Measurements from ENCODE around the gene ELMO1. TPM values are rescaled to one million over a fixed set of nuclear protein-coding genes. Genes with fewer than 3 reads are reported as not detected.
A peak's percentile ranks its signal among the peaks of the same experiment; 100 is the strongest.

ELMO1 gene
- total RNA-seq, 1 donor from 2014 or later, result 78.9 TPM

GRCh38 chr7:37342688-37343471, 105.8 kb downstream of the ELMO1 start:
- DNase-seq, result no peak

DNA sequence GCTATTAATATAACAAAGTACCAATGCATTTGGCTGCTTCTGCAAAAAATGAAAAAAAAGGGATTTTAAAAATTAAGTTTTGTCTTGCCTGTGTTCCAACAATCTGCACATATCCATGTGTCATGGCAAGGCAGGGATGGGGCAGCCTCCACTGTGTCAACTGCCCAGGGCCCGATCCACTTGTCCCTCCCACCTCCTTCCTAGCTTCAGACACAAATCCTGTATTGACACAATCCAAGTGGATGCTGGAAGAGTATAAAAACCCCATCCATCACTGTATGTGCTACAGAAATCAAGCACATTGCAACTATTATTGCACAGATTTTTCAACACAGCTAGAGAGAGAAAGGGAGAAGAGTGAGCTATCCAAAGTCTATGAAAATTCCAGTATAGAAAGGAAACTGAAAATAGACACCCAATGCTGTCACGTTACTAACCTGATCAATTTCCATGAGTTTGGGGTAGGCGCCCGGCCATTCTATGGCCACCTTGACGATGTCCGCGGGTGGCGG, 106.4 kb downstream of the ELMO1 start:
- DNase-seq, result no peak

DNA sequence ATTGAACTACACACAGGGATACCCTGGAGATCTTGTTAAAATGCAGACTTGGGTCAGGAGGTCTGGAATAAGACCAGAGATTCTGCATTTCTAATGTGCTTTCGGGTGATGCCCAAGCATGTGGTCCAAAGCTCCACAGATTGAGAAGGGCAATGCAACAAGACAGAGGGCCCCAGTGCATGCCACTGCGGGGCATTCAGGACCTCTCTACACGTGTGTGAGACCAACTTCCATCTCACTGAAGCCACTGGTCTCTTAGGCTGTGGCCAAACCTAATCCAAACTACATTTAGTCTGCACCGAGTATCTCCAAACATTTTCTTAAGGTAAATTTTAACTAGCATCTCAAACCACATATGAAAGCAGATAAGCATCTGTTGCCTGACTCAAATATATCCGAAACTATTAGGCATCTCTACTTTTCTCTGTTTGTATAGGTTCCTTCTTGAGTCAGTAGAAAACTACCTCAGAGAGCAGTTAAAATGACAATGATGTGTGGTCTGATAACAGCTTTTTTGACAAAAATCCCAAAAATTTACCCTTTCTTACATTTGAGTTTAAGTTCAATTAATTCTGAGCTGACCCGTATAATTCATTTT, 107.5 kb downstream of the ELMO1 start:
- no peak for DNase-seq

GRCh38 chr7:37338966-37339365, 109.7 kb downstream of the ELMO1 start:
- no peak for DNase-seq

GRCh38 chr7:37337522-37337921, 111.1 kb downstream of the ELMO1 start:
- no peak for DNase-seq

GRCh38 chr7:37336259-37336658, 112.4 kb downstream of the ELMO1 start:
- no peak for DNase-seq

DNA sequence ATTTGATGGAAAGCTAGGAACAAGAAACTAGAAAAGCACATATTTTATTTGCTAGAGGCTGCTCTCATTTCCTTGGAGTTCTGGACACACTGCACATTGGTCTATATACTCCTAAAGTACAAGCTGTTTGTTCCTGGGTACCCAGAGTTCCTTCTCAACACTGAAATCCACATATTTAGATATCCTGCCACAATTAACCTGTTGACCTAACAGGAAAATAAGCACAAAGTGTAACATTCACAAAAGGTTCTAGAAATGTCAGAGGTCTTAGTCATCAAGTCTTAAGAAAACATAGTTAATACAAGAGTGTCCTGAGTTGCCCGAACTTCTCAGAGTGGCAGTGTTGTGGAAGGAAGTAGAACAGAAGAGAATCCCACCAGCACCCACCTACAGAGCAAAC, 115.6 kb downstream of the ELMO1 start:
- DNase-seq, result no peak

DNA sequence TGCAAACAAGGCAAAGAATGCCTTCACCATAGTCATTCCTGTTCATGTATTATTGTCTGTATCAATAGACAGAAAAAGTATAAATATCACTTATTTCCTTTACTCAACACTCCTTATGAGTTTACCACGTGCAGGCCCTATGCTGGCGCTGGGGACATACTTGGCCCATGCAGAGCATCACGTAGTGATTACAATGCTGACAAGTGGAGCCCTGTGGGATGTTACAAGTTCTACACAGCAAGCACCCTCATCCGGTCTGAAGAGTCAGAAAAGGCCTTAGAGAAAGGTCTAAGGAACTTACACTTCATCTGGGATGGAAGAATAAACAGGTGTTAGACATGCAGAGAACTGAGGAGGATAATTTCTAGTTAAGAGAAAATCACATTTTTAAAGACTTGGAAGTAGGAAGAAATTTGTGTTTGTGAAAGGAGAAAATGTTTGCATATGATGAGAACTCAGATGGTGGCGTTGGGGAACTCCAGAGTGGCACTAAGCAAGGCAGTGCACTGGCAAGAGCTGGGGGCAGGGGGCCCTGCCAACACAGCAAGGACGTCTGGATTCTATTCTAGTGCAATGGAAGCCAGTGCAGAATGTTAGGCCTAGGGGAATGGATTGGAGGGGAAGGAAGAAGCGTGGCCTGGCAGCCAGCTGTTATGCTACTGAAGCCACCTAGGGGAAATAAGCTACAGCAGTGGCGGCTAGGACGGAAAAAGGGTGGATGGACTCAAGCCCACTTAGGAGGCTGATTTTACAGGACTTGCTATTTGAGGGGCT, 116.2 kb downstream of the ELMO1 start:
- DNase-seq, result no peak

- no peak for DNase-seq
Observed at GRCh38 chr7:37330775-37331174, 117.9 kb downstream of the ELMO1 start.

DNA sequence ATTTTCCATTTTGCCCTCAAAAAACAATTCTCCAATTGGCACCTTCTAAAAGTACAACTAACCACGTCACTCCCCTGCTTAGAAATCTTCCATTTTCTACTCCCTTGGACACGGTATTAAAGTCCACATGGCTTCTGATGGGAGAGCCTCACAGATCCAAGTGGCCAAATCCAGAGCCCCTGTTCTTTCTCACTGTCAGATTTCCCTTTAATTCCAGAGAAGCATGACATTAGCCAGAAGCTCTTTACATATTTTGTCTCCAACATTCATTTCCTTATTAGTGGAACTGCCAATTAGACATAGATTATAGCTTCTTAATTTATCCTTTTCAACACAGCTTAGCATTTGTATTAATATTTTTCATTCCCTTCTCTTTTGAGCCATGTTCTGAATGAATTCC, 118.7 kb downstream of the ELMO1 start:
- DNase-seq, result no peak

- DNase-seq, result no peak
Observed at GRCh38 chr7:37327288-37327687, 121.4 kb downstream of the ELMO1 start.

- DNase-seq, result no peak
Observed at GRCh38 chr7:37323966-37324365, 124.7 kb downstream of the ELMO1 start.

GRCh38 chr7:37322831-37323230, 125.8 kb downstream of the ELMO1 start:
- DNase-seq, result no peak

GRCh38 chr7:37320848-37321468, 127.7 kb downstream of the ELMO1 start:
- no peak for DNase-seq

DNA sequence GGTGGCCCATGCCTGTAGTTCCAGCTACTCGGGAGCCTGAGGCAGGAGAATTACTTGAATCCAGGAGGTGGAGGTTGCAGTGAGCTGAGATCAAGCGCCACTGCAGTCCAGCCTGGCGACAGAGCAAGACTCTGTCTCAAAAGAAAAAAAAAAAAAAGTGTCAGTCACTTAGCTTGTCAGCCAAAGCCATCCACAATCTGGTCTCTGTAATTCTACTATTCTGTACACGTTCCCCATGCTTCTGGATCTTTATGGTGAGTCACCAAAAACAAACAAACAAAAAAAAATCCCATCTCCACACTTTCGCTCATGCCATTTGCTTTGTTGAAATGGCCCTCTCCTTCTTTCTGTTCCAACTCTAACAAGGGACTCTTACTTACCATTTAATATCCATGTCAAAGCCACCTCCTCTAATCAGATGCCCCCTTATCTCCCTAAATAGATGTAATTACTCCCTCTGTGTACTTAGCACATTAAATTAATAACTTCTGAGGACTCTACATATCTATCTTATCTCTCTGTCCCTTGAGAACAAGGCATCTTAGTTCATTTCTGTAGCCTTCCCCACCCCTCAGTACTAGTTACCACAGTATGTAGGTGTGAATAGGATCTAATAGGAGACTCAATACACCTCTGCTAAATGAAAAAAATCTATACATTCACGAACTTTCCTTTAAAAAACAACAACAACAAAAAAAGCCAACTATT, 128.4 kb downstream of the ELMO1 start:
- DNase-seq, result no peak

DNA sequence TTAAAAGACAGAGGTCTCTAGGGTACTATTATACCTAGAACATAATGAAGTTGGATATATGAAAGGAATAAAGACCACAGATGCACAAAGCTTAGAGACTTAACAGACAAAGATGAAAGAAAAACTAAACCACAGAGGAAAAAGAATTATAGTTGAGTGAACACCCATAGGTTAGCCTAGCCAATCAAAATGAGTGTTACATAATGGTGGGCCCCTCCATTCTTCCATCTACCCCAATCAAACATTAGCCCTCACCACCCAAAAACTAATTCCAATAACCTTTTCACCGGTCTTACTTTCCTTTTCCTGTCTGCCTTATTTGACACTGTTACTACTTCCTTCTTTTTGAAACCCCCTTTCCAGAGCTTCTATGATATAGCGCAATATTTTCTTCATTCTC, 130.1 kb downstream of the ELMO1 start:
- no peak for DNase-seq

GRCh38 chr7:37315772-37316715, 132.6 kb downstream of the ELMO1 start:
- no peak for DNase-seq

- no peak for DNase-seq
Observed at GRCh38 chr7:37312608-37313007, 136.1 kb downstream of the ELMO1 start.

- peak; percentile 28 for DNase-seq
Observed at GRCh38 chr7:37311355-37311754, 137.3 kb downstream of the ELMO1 start.

- no peak for DNase-seq
Observed at GRCh38 chr7:37310327-37311080, 138.2 kb downstream of the ELMO1 start.

Measured in occipital lobe (tissue), 2 donors.